22Rv1 (cell line): Measurements from ENCODE around the gene CCND3.

Experiments
- H3K27ac ChIP-seq: fragments of 450-650 bp; 2 replicates; pipeline ENCODE4 v1.5.1; 2017
- CTCF ChIP-seq: fragments of 450-650 bp; IDR thresholded peaks from 2 replicates; pipeline ENCODE4 v1.5.1; 2017; ENCODE audit warnings: mild to moderate bottlenecking
- ZFX ChIP-seq: fragments of 450-650 bp; IDR thresholded peaks from 2 replicates; pipeline ENCODE4 v1.6.1; 2017; ENCODE audit warnings: antibody characterized with exemption, borderline replicate concordance

CCND3 gene

DNA sequence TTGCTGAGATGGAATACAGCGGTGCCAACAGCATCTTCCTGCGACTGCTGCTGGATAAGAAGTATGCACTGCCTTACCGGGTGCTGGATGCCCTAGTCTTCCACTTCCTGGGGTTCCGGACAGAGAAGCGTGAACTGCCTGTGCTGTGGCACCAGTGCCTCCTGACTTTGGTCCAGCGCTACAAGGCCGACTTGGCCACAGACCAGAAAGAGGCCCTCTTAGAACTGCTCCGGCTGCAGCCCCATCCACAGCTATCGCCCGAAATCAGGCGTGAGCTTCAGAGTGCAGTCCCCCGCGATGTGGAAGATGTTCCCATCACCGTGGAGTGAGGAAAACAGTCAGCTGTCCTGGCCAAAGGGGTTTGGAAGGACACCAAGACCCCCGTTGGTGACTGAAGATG lies 9.2 kb downstream of the CCND3 start:
- no peak for TF ChIP-seq CTCF
- TF ChIP-seq ZFX = no peak
- H3K27ac ChIP-seq = no peak overlapping the region

DNA sequence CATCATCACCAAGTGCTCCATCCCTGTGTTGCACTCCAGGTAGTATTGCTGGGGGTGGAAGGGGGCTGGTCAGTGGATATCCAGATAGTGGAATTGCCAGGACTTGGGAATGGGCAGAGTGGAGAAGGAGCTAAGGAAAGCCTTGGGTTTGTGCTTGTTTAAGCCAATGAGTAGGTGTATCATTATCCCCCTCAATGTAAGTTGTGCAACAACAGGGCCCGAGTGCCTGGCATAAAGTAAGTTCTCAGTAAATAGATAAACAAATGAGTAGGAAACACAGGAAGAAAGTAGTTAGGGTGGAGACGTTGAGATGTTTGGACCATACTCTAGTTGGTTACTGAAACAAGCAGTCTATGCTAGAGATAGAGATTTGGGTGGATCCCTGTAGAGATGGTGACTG lies 9.8 kb downstream of the CCND3 start:
- no peak overlapping the region for H3K27ac ChIP-seq
- TF ChIP-seq CTCF = no peak
- no peak for TF ChIP-seq ZFX

DNA sequence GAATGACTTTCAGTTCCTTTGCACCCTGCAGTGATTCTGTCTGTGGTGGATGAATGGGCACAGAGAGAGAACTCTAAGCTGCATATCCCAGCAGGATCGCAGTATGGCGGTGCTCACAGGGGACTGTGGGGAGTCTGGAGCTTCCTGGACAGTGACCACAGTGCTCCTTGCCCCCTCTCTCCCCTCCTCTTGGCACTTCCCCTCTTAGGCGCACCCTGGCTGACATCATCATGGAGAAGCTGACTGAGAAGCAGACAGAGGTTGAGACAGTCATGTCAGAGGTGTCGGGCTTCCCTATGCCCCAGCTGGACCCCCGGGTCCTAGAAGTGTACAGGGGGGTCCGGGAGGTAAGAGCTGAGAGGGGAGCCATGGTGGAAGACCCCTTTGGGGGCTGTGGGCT lies 11.7 kb downstream of the CCND3 start:
- TF ChIP-seq ZFX = no peak
- TF ChIP-seq CTCF = no peak
- no peak overlapping the region for H3K27ac ChIP-seq

DNA sequence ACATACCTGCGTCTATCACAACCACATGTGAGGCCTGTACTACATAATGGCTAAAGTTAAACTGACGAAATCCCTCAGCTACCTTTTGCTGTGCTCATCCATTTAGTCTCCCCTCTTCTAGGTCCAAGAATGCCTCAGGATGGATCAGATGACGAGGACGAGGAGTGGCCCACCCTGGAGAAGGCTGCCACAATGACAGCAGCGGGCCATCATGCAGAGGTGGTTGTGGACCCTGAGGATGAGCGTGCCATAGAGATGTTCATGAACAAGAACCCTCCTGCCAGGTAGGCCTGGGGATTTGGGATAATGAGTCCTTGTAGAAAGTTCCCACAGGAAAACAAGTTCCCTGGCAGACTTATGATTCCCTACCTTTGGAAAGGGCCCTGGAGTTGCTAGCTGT lies 14.4 kb downstream of the CCND3 start:
- H3K27ac ChIP-seq = no peak overlapping the region
- TF ChIP-seq ZFX = no peak
- TF ChIP-seq CTCF = no peak

GRCh38 chr6:41922154-41922553 lies 19.5 kb downstream of the CCND3 start:
- peak overlapping the region; percentile 86 for H3K27ac ChIP-seq
- no peak for TF ChIP-seq CTCF
- no peak for TF ChIP-seq ZFX

GRCh38 chr6:41921712-41921998 lies 20.0 kb downstream of the CCND3 start:
- no peak for TF ChIP-seq ZFX
- no peak for TF ChIP-seq CTCF
- peak overlapping the region; percentile 86 for H3K27ac ChIP-seq

DNA sequence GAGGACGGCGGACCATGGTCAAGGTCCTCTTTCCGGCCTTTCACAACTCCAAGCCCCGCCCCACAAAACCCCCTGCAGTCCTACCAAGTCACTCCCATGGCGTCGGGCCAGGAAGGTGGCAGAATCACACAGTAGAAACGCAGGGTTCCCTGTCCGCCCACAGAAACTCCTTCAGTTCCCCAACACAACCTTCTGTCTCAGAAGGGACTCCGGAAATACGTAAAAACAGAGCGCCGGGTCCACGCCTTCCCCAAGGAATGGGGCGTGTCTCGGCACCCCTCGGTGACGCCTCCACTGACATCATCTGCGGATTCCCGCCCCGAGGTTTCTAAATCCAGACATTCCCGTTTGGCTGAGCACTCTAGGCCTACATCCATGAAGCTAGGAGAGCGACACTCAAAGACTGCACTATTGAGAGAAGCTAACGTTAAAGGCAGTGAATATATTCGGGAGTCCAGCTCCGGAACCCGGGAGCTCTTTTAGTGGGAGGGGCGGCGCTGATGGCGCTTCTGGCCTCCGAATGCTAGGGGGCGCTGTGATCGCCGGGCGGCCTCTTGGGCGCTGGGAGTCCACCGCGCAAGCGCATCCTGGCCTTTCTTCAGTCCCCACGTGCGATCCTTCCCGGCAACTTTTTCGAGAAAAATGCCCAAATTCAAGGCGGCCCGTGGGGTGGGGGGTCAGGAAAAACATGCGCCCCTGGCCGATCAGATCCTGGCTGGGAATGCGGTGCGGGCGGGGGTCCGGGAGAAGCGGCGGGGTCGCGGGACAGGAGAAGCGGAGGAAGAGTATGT lies 20.5 kb downstream of the CCND3 start, which contains the start of the genes BYSL and MED20:
Gene BYSL (plus strand): TSS at position 579 of the 791 bp plus-strand sequence. CDS start 64 bp downstream, at position 643.
Gene MED20 (minus strand): TSS at position 219 of the 791 bp plus-strand sequence. CDS start 121 bp downstream, at position 98.
- peak within 1 kb of the TSS; percentile 86 for H3K27ac ChIP-seq
- TF ChIP-seq CTCF = peak; percentile 97
- no peak for TF ChIP-seq ZFX
